GM23338 (cell line): ENCODE results near the gene LRRC73. TPM values are rescaled to one million over a fixed set of nuclear protein-coding genes. Genes with fewer than 3 reads are reported as not detected.
"Not testable (repeated sequence)": the region's sequence is repeated elsewhere in the genome, so short reads cannot be mapped to it uniquely, and the experiment has no call there.

Experiments used
- ATAC-seq: fragments of 200-7000 bp; cut with Tn5 transposase; 3 replicates; pipeline ENCODE4 v1.9.1; 2020
- DNase-seq: peaks from one replicate; pipeline ENCODE4 v3.0.0-alpha.2; 2015; ENCODE audit warnings: low spot score
- H2AFZ ChIP-seq: fragments of 200-600 bp; sonication (generic); 2 replicates; pipeline ENCODE4 v1.8.0; 2016; ENCODE audit warnings: antibody characterized with exemption, mild to moderate bottlenecking, moderate library complexity
- H3F3A ChIP-seq: fragments of 200-600 bp; sonication (generic); replicated peaks from 2 replicates; pipeline ENCODE4 v1.8.0; 2017; ENCODE audit warnings: antibody characterized with exemption, mixed run types, low read depth
- H3K27ac ChIP-seq: fragments of 200-600 bp; sonication (generic); 2 replicates; pipeline ENCODE4 v1.6.1; 2016; ENCODE audit warnings: low read depth
- H3K27me3 ChIP-seq: fragments of 200-600 bp; sonication (generic); 2 replicates; pipeline ENCODE4 v1.8.0; 2016; ENCODE audit warnings: mild to moderate bottlenecking, mixed run types, moderate library complexity; ENCODE audit not compliant: insufficient read depth
- H3K36me3 ChIP-seq: fragments of 200-600 bp; sonication (generic); 2 replicates; pipeline ENCODE4 v1.8.0; 2016; ENCODE audit warnings: mild to moderate bottlenecking; ENCODE audit not compliant: insufficient read depth
- H3K4me1 ChIP-seq: fragments of 200-600 bp; sonication (generic); 2 replicates; pipeline ENCODE4 v1.8.0; 2016; ENCODE audit warnings: mild to moderate bottlenecking, moderate library complexity; ENCODE audit not compliant: insufficient read depth
- H3K4me2 ChIP-seq: fragments of 200-600 bp; sonication (generic); 2 replicates; pipeline ENCODE4 v1.7.1; 2017; ENCODE audit warnings: mixed run types
- H3K4me3 ChIP-seq: fragments of 200-600 bp; sonication (generic); 2 replicates; pipeline ENCODE4 v1.6.1; 2016; ENCODE audit warnings: mixed run types
- H3K79me2 ChIP-seq: fragments of 200-600 bp; sonication (generic); replicated peaks from 2 replicates; pipeline ENCODE4 v1.8.0; 2017; ENCODE audit warnings: mild to moderate bottlenecking; ENCODE audit not compliant: insufficient read depth
- H3K9me2 ChIP-seq: fragments of 200-600 bp; sonication (generic); 2 replicates; pipeline ENCODE4 v1.8.0; 2017; ENCODE audit not compliant: insufficient read depth
- H4K20me1 ChIP-seq: fragments of 200-600 bp; sonication (generic); replicated peaks from 2 replicates; pipeline ENCODE4 v1.8.0; 2017; ENCODE audit warnings: mild to moderate bottlenecking; ENCODE audit not compliant: insufficient read depth
- H3K27ac Mint-ChIP-seq: 2 replicates; pipeline ENCODE4 v1.8.0; 2020; ENCODE audit warnings: inconsistent platforms, mild to moderate bottlenecking, moderate library complexity, mixed read lengths
- H3K27me3 Mint-ChIP-seq: 3 replicates; pipeline ENCODE4 v1.8.0; 2022; ENCODE audit warnings: low read depth, mild to moderate bottlenecking, moderate library complexity, mixed read lengths, inconsistent platforms; ENCODE audit not compliant: insufficient read depth, poor library complexity
- H3K36me3 Mint-ChIP-seq: 3 replicates; pipeline ENCODE4 v1.8.0; 2021; ENCODE audit warnings: low read depth, mild to moderate bottlenecking, inconsistent platforms, moderate library complexity, mixed read lengths
- H3K4me1 Mint-ChIP-seq: 3 replicates; pipeline ENCODE4 v1.8.0; 2020; ENCODE audit warnings: mild to moderate bottlenecking, inconsistent platforms, mixed read lengths
- H3K4me3 Mint-ChIP-seq: 3 replicates; pipeline ENCODE4 v1.8.0; 2021; ENCODE audit warnings: moderate library complexity, mild to moderate bottlenecking, inconsistent platforms, mixed read lengths
- H3K9me3 Mint-ChIP-seq: 3 replicates; pipeline ENCODE4 v1.8.0; 2020; ENCODE audit warnings: moderate library complexity, mild to moderate bottlenecking, inconsistent platforms, mixed read lengths
- CREB1 ChIP-seq: fragments of 250-450 bp; sonication (Bioruptor Pico); IDR thresholded peaks from 2 replicates; pipeline ENCODE4 v1.5.0; 2020; ENCODE audit warnings: low read depth, mild to moderate bottlenecking, moderate library complexity
- EZH2 ChIP-seq: fragments of 200-600 bp; sonication (generic); IDR thresholded peaks from one replicate; pipeline ENCODE4 v1.8.0; 2017; ENCODE audit warnings: antibody characterized with exemption, mild to moderate bottlenecking, low read depth; ENCODE audit not compliant: unreplicated experiment
- EZH2phosphoT487 ChIP-seq: fragments of 200-600 bp; sonication (generic); IDR thresholded peaks from one replicate; pipeline ENCODE4 v1.8.1; 2018; ENCODE audit warnings: antibody characterized with exemption; ENCODE audit not compliant: unreplicated experiment
- JUNB ChIP-seq: IDR thresholded peaks from one replicate; pipeline ENCODE4 v1.6.1; 2016; ENCODE audit warnings: antibody characterized with exemption; ENCODE audit not compliant: unreplicated experiment
- NANOG ChIP-seq: IDR thresholded peaks from 2 replicates; pipeline ENCODE4 v1.6.1; 2016; ENCODE audit warnings: antibody characterized with exemption, borderline replicate concordance
- POLR2AphosphoS5 ChIP-seq: IDR thresholded peaks from 2 replicates; pipeline ENCODE4 v1.6.1; 2016; ENCODE audit warnings: antibody characterized with exemption, low read depth
- STAT1 ChIP-seq: IDR thresholded peaks from one replicate; pipeline ENCODE4 v1.6.1; 2016; ENCODE audit warnings: antibody characterized with exemption; ENCODE audit not compliant: unreplicated experiment
- ZNF114 ChIP-seq: fragments of 250-450 bp; sonication (Bioruptor Pico); IDR thresholded peaks from 2 replicates; pipeline ENCODE4 v1.5.0; 2020; ENCODE audit warnings: mild to moderate bottlenecking, moderate library complexity
- ZNF331 ChIP-seq: fragments of 250-450 bp; sonication (Bioruptor Pico); IDR thresholded peaks from 2 replicates; pipeline ENCODE4 v1.5.0; 2020; ENCODE audit warnings: low read depth, mild to moderate bottlenecking, moderate library complexity
- polyA plus RNA-seq: library from polyadenylated mRNA; unstranded; fragments of >200 nt; fragmentation: Nextera tagmentation; extraction: Ambion mirVana; gene quantifications from 2 replicates; pipeline ENCODE4 v1.2.1, GENCODE V29; 2016
- total RNA-seq: library from RNA; depleted of rRNA; stranded (reverse); fragments of >200 nt; shearing (Covaris generic); gene quantifications from 2 replicates; pipeline ENCODE4 v1.2.3, GENCODE V29; 2014
- TF ChIP-seq, protein P1 (sequence below): fragments of 250-450 bp; sonication (Bioruptor Pico); IDR thresholded peaks from 2 replicates; pipeline ENCODE4 v1.5.0; 2020; ENCODE audit warnings: mild to moderate bottlenecking, moderate library complexity
- TF ChIP-seq, protein P2 (sequence below), 2 experiments: fragments of 200-600 bp in 1 of 2; sonication (generic) in 1 of 2; conservative IDR thresholded peaks; 2 replicates each; pipeline versions ENCODE4 v1.5.1 to v1.6.1; 2016 to 2017; ENCODE audit warnings: antibody characterized with exemption in 2 of 2, low read depth in 2 of 2, mild to moderate bottlenecking in 2 of 2, moderate library complexity in 1 of 2
- TF ChIP-seq, protein P3 (sequence below): IDR thresholded peaks from one replicate; pipeline ENCODE4 v1.6.1; 2018; ENCODE audit warnings: antibody characterized with exemption; ENCODE audit not compliant: unreplicated experiment

The LRRC73 gene
- total and polyA plus RNA-seq, 2 experiments from 2014 or later, result 0.26 to 0.59 TPM

DNA sequence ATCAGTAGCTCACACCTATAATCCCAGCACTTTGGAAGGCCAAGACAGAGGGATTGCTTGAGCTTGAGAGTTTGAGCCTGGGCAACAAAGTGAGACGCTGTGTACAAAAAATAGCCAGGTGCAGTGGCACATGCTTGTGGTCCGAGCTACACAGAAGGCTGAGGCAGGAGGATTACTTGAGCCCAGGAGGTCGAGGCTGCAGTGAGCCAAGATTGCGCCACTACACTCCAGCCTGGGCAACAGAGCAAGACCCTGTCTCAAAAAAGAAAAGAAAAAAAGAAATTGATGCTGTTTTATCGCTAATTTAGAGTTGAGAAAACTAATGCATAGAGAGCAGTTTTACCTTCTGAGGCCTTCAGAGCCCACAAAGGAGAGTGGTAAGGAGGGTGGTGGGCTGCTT is 11.9 kb downstream of the LRRC73 start:
- H3K4me2 ChIP-seq, H3K9me2 ChIP-seq, H3F3A ChIP-seq, H2AFZ ChIP-seq, H3K27ac ChIP-seq, DNase-seq, H3K4me1 ChIP-seq, H3K9me3 Mint-ChIP-seq, H3K36me3 ChIP-seq, H3K4me3 ChIP-seq, H4K20me1 ChIP-seq, H3K27ac Mint-ChIP-seq, ATAC-seq, H3K4me3 Mint-ChIP-seq, H3K27me3 ChIP-seq: not testable (repeated sequence)
- peaks cover 14% of the 10 kb centered on the region for H3K4me1 Mint-ChIP-seq
- peaks cover 11% of the 10 kb centered on the region for H3K27me3 Mint-ChIP-seq
- peaks cover 14% of the 10 kb centered on the region for H3K79me2 ChIP-seq
- H3K36me3 Mint-ChIP-seq, result peaks cover 46% of the 10 kb centered on the region

DNA sequence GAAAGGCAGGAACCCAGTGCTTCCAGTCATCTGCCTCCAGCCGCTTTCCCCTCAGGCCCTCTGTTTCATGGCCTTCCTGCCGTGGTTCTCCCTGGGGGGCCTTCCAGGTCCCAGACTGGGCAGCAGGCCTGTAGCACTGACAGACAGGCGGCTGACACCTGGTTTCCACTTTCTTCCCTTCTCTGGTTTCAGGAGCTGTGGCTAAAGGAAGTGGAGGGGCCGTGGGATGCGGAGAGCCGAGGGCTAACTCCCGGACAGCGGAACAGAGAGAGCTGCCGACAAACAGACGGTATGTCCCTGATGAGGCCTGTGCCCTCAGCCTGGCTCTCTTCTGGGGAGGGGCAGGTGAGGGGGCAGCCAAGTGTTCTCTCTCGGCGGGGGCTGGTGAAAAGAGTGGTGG is 12.5 kb downstream of the LRRC73 start:
- H3K9me2 ChIP-seq, result no peaks in the 10 kb centered on the region
- H3K4me2 ChIP-seq, result no peak overlapping the region
- peaks cover 41% of the 10 kb centered on the region for H3K36me3 Mint-ChIP-seq
- peaks cover 2% of the 10 kb centered on the region; the same call in 1 of the 2 replicates for H3K36me3 ChIP-seq
- H3K4me1 ChIP-seq, result peaks cover 15% of the 10 kb centered on the region
- no peaks in the 10 kb centered on the region for H3K27me3 ChIP-seq
- no peak overlapping the region for H3K27ac ChIP-seq
- ATAC-seq, result no peak
- H3K27me3 Mint-ChIP-seq, result peaks cover 9% of the 10 kb centered on the region
- no peaks in the 10 kb centered on the region for H3K9me3 Mint-ChIP-seq
- H3K4me1 Mint-ChIP-seq, result peaks cover 20% of the 10 kb centered on the region
- H3K79me2 ChIP-seq, result peaks cover 20% of the 10 kb centered on the region
- no peak for DNase-seq
- H3K4me3 ChIP-seq, result no peak overlapping the region
- H4K20me1 ChIP-seq, result peaks cover 6% of the 10 kb centered on the region
- no peak overlapping the region for H3K4me3 Mint-ChIP-seq
- H2AFZ ChIP-seq, result no peak overlapping the region
- no peaks in the 10 kb centered on the region for H3F3A ChIP-seq
- H3K27ac Mint-ChIP-seq, result no peak overlapping the region
- TF ChIP-seq, protein P1, sequence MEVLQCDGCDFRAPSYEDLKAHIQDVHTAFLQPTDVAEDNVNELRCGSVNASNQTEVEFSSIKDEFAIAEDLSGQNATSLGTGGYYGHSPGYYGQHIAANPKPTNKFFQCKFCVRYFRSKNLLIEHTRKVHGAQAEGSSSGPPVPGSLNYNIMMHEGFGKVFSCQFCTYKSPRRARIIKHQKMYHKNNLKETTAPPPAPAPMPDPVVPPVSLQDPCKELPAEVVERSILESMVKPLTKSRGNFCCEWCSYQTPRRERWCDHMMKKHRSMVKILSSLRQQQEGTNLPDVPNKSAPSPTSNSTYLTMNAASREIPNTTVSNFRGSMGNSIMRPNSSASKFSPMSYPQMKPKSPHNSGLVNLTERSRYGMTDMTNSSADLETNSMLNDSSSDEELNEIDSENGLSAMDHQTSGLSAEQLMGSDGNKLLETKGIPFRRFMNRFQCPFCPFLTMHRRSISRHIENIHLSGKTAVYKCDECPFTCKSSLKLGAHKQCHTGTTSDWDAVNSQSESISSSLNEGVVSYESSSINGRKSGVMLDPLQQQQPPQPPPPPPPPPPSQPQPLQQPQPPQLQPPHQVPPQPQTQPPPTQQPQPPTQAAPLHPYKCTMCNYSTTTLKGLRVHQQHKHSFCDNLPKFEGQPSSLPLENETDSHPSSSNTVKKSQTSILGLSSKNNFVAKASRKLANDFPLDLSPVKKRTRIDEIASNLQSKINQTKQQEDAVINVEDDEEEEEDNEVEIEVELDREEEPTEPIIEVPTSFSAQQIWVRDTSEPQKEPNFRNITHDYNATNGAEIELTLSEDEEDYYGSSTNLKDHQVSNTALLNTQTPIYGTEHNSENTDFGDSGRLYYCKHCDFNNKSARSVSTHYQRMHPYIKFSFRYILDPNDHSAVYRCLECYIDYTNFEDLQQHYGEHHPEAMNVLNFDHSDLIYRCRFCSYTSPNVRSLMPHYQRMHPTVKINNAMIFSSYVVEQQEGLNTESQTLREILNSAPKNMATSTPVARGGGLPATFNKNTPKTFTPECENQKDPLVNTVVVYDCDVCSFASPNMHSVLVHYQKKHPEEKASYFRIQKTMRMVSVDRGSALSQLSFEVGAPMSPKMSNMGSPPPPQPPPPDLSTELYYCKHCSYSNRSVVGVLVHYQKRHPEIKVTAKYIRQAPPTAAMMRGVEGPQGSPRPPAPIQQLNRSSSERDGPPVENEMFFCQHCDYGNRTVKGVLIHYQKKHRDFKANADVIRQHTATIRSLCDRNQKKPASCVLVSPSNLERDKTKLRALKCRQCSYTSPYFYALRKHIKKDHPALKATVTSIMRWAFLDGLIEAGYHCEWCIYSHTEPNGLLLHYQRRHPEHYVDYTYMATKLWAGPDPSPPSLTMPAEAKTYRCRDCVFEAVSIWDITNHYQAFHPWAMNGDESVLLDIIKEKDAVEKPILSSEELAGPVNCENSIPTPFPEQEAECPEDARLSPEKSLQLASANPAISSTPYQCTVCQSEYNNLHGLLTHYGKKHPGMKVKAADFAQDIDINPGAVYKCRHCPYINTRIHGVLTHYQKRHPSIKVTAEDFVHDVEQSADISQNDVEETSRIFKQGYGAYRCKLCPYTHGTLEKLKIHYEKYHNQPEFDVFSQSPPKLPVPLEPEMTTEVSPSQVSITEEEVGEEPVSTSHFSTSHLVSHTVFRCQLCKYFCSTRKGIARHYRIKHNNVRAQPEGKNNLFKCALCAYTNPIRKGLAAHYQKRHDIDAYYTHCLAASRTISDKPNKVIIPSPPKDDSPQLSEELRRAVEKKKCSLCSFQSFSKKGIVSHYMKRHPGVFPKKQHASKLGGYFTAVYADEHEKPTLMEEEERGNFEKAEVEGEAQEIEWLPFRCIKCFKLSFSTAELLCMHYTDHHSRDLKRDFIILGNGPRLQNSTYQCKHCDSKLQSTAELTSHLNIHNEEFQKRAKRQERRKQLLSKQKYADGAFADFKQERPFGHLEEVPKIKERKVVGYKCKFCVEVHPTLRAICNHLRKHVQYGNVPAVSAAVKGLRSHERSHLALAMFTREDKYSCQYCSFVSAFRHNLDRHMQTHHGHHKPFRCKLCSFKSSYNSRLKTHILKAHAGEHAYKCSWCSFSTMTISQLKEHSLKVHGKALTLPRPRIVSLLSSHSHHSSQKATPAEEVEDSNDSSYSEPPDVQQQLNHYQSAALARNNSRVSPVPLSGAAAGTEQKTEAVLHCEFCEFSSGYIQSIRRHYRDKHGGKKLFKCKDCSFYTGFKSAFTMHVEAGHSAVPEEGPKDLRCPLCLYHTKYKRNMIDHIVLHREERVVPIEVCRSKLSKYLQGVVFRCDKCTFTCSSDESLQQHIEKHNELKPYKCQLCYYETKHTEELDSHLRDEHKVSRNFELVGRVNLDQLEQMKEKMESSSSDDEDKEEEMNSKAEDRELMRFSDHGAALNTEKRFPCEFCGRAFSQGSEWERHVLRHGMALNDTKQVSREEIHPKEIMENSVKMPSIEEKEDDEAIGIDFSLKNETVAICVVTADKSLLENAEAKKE, result no peak
- TF ChIP-seq STAT1, result no peak
- TF ChIP-seq EZH2phosphoT487, result no peak
- no peak for TF ChIP-seq POLR2AphosphoS5
- TF ChIP-seq ZNF114 (CRISPR knock-in tag), result no peak
- TF ChIP-seq EZH2, result no peak
- TF ChIP-seq NANOG, result no peak
- no peak for TF ChIP-seq ZNF331 (CRISPR knock-in tag)
- no peak for TF ChIP-seq JUNB
- TF ChIP-seq, protein P2, sequence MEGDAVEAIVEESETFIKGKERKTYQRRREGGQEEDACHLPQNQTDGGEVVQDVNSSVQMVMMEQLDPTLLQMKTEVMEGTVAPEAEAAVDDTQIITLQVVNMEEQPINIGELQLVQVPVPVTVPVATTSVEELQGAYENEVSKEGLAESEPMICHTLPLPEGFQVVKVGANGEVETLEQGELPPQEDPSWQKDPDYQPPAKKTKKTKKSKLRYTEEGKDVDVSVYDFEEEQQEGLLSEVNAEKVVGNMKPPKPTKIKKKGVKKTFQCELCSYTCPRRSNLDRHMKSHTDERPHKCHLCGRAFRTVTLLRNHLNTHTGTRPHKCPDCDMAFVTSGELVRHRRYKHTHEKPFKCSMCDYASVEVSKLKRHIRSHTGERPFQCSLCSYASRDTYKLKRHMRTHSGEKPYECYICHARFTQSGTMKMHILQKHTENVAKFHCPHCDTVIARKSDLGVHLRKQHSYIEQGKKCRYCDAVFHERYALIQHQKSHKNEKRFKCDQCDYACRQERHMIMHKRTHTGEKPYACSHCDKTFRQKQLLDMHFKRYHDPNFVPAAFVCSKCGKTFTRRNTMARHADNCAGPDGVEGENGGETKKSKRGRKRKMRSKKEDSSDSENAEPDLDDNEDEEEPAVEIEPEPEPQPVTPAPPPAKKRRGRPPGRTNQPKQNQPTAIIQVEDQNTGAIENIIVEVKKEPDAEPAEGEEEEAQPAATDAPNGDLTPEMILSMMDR (conservative IDR thresholded peaks at IDR 0.05; ENCODE audit: low read depth in 2 of 2), result no peak
- TF ChIP-seq CREB1, result no peak
- TF ChIP-seq, protein P3, sequence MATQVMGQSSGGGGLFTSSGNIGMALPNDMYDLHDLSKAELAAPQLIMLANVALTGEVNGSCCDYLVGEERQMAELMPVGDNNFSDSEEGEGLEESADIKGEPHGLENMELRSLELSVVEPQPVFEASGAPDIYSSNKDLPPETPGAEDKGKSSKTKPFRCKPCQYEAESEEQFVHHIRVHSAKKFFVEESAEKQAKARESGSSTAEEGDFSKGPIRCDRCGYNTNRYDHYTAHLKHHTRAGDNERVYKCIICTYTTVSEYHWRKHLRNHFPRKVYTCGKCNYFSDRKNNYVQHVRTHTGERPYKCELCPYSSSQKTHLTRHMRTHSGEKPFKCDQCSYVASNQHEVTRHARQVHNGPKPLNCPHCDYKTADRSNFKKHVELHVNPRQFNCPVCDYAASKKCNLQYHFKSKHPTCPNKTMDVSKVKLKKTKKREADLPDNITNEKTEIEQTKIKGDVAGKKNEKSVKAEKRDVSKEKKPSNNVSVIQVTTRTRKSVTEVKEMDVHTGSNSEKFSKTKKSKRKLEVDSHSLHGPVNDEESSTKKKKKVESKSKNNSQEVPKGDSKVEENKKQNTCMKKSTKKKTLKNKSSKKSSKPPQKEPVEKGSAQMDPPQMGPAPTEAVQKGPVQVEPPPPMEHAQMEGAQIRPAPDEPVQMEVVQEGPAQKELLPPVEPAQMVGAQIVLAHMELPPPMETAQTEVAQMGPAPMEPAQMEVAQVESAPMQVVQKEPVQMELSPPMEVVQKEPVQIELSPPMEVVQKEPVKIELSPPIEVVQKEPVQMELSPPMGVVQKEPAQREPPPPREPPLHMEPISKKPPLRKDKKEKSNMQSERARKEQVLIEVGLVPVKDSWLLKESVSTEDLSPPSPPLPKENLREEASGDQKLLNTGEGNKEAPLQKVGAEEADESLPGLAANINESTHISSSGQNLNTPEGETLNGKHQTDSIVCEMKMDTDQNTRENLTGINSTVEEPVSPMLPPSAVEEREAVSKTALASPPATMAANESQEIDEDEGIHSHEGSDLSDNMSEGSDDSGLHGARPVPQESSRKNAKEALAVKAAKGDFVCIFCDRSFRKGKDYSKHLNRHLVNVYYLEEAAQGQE, result no peak
